Fibroblast of lung (primary cell): Measurements from ENCODE around the gene MSH3. TPM values are rescaled to one million over a fixed set of nuclear protein-coding genes. Genes with fewer than 3 reads are reported as not detected.

Experiments
- DNase-seq, 2 donors: peaks; one replicate each; pipeline versions ENCODE4 v3.0.0 to v3.0.0-alpha.2; 2010; ENCODE audit warnings: low read depth in 2 of 2
- H2AFZ ChIP-seq: 2 replicates; pipeline ENCODE4 v1.5.1; 2012; ENCODE audit warnings: low read length, control low read depth, inconsistent platforms
- H3K27ac ChIP-seq: 2 replicates; pipeline ENCODE4 v1.5.1; 2011; ENCODE audit warnings: low read length, control low read depth; ENCODE audit not compliant: insufficient read depth
- H3K27me3 ChIP-seq: 2 replicates; pipeline ENCODE4 v1.5.1; 2011; ENCODE audit warnings: mild to moderate bottlenecking, low read length; ENCODE audit not compliant: control insufficient read depth, insufficient read depth
- H3K36me3 ChIP-seq: 2 replicates; pipeline ENCODE4 v1.5.1; 2011; ENCODE audit warnings: low read length; ENCODE audit not compliant: control insufficient read depth, insufficient read depth
- H3K4me1 ChIP-seq: 2 replicates; pipeline ENCODE4 v1.5.1; 2011; ENCODE audit warnings: low read length; ENCODE audit not compliant: control insufficient read depth, insufficient read depth; ENCODE audit errors: extremely low read depth
- H3K4me2 ChIP-seq: 2 replicates; pipeline ENCODE4 v1.5.1; 2011; ENCODE audit warnings: low read length, control low read depth; ENCODE audit not compliant: insufficient read depth; ENCODE audit errors: extremely low read depth
- H3K4me3 ChIP-seq, 4 experiments: fragments of 200-600 bp in 1 of 4; sonication (generic) in 1 of 4; replicated peaks in 1 of 4; 2 replicates each; pipeline ENCODE4 v1.5.1; 2011 to 2016; ENCODE audit warnings: low read length in 4 of 4, low read depth in 3 of 4, mild to moderate bottlenecking in 3 of 4, control low read depth in 2 of 4, inconsistent platforms in 1 of 4, mixed read lengths in 1 of 4; ENCODE audit not compliant: insufficient read depth in 1 of 4; ENCODE audit errors: control extremely low read depth in 1 of 4
- H3K79me2 ChIP-seq: 2 replicates; pipeline ENCODE4 v1.5.1; 2012; ENCODE audit warnings: mild to moderate bottlenecking, low read length, inconsistent platforms; ENCODE audit not compliant: control insufficient read depth, insufficient read depth
- H3K9ac ChIP-seq: 2 replicates; pipeline ENCODE4 v1.5.1; 2011; ENCODE audit warnings: mild to moderate bottlenecking, low read length, control low read depth; ENCODE audit not compliant: insufficient read depth
- H3K9me3 ChIP-seq: 2 replicates; pipeline ENCODE4 v1.5.1; 2012; ENCODE audit warnings: low read depth, low read length; ENCODE audit not compliant: control insufficient read depth, insufficient read depth
- H4K20me1 ChIP-seq: 2 replicates; pipeline ENCODE4 v1.5.1; 2011; ENCODE audit warnings: low read length; ENCODE audit not compliant: control insufficient read depth, insufficient read depth; ENCODE audit errors: extremely low read depth
- CTCF ChIP-seq, 2 donors: IDR thresholded peaks in 1 of 2; conservative IDR thresholded peaks in 1 of 2; 1 replicate in 1 of 2; 2 replicates in 1 of 2; pipeline ENCODE4 v1.5.1; 2011 to 2012; ENCODE audit warnings: low read length in 2 of 2, control low read depth in 1 of 2, inconsistent platforms in 1 of 2, low read depth in 1 of 2, mild to moderate bottlenecking in 1 of 2
- EZH2 ChIP-seq: IDR thresholded peaks from 2 replicates; pipeline ENCODE4 v1.5.1; 2012; ENCODE audit warnings: low read length, control low read depth, mild to moderate bottlenecking; ENCODE audit errors: missing control alignments
- polyA plus RNA-seq, 2 donors: library from polyadenylated mRNA; depleted of rRNA in 1 of 2; stranded (reverse) in 1 of 2; unstranded in 1 of 2; fragments of >200 nt; gene quantifications; 2 replicates each; pipeline ENCODE4 v1.2.1, GENCODE V29; 2011 to 2012; ENCODE audit warnings: missing spikeins in 1 of 2
- total RNA-seq: library from RNA; depleted of rRNA; stranded (reverse); fragments of >200 nt; gene quantifications from 2 replicates; pipeline ENCODE4 v1.2.1, GENCODE V29; 2014

Gene MSH3
- total and polyA plus RNA-seq, 2 donors (not counting 1 experiment from before 2014, with no cell fraction given) = 9.1 to 14.4 TPM

GRCh38 chr5:80798166-80798565 lies 143.7 kb downstream of the MSH3 start:
- H3K4me2 ChIP-seq = no peak overlapping the region
- no peaks in the 10 kb centered on the region for H3K27me3 ChIP-seq
- H2AFZ ChIP-seq = no peak overlapping the region
- no peak overlapping the region for H3K4me3 ChIP-seq
- H3K36me3 ChIP-seq = no peaks in the 10 kb centered on the region
- H3K9me3 ChIP-seq = no peaks in the 10 kb centered on the region
- no peaks in the 10 kb centered on the region for H3K4me1 ChIP-seq
- no peak for TF ChIP-seq CTCF (conservative IDR thresholded peaks at IDR 0.05 in 1 of 2, IDR thresholded peaks at IDR 0.05 in 1 of 2; ENCODE audit: low read depth in 1 of 2, low read length in 2 of 2)
- no peak for DNase-seq
- no peak overlapping the region for H3K9ac ChIP-seq
- H3K79me2 ChIP-seq = no peaks in the 10 kb centered on the region
- no peak overlapping the region for H3K27ac ChIP-seq
- no peaks in the 10 kb centered on the region for H4K20me1 ChIP-seq

- Histone ChIP-seq H3K4me2 (no peak overlapping the region), H3K27ac (no peak overlapping the region), H3K79me2 (no peaks in the 10 kb centered on the region), H3K9me3 (no peaks in the 10 kb centered on the region), H2AFZ (no peak overlapping the region), H3K36me3 (no peaks in the 10 kb centered on the region), H3K27me3 (no peaks in the 10 kb centered on the region), H3K9ac (no peak overlapping the region), H3K4me1 (no peaks in the 10 kb centered on the region), H3K4me3 (no peak overlapping the region), H4K20me1 (no peaks in the 10 kb centered on the region)
- DNase-seq = no peak
- TF ChIP-seq CTCF (conservative IDR thresholded peaks at IDR 0.05 in 1 of 2, IDR thresholded peaks at IDR 0.05 in 1 of 2; ENCODE audit: low read depth in 1 of 2, low read length in 2 of 2) = no peak
- no peak for TF ChIP-seq EZH2
Measured at GRCh38 chr5:80798633-80799032, 144.2 kb downstream of the MSH3 start.

- H3K27ac ChIP-seq = no peak overlapping the region
- no peaks in the 10 kb centered on the region for H3K27me3 ChIP-seq
- H3K4me1 ChIP-seq = no peaks in the 10 kb centered on the region
- H3K4me3 ChIP-seq = no peak overlapping the region
- H2AFZ ChIP-seq = no peak overlapping the region
- DNase-seq = peak in 1 of 2 donors; percentile 32
- H3K9ac ChIP-seq = no peak overlapping the region
- no peak overlapping the region for H3K4me2 ChIP-seq
- no peaks in the 10 kb centered on the region for H4K20me1 ChIP-seq
- no peak for TF ChIP-seq EZH2
- no peak for TF ChIP-seq CTCF (conservative IDR thresholded peaks at IDR 0.05 in 1 of 2, IDR thresholded peaks at IDR 0.05 in 1 of 2; ENCODE audit: low read depth in 1 of 2, low read length in 2 of 2)
- no peaks in the 10 kb centered on the region for H3K36me3 ChIP-seq
- no peaks in the 10 kb centered on the region for H3K9me3 ChIP-seq
- H3K79me2 ChIP-seq = no peaks in the 10 kb centered on the region
Measured at GRCh38 chr5:80799041-80799440, 144.6 kb downstream of the MSH3 start.
